Upper lobe of right lung (tissue), 1 donor: ENCODE results near the gene NGFR. TPM values are rescaled to one million over a fixed set of nuclear protein-coding genes. Genes with fewer than 3 reads are reported as not detected.

Source experiments
- ATAC-seq: fragments of 200-7000 bp; cut with Tn5 transposase; one replicate; pipeline ENCODE4 v1.9.1; 2020; ENCODE audit warnings: mild to moderate bottlenecking, moderate library complexity
- DNase-seq: peaks from one replicate; pipeline ENCODE4 v3.0.0-alpha.2; 2020
- H3K27ac ChIP-seq: fragments of 200-600 bp; one replicate; pipeline ENCODE4 v1.8.0; 2022
- H3K27me3 ChIP-seq: fragments of 200-600 bp; one replicate; pipeline ENCODE4 v1.8.0; 2022; ENCODE audit warnings: mild to moderate bottlenecking
- H3K36me3 ChIP-seq: fragments of 200-600 bp; one replicate; pipeline ENCODE4 v1.8.0; 2022
- H3K4me1 ChIP-seq: fragments of 200-600 bp; one replicate; pipeline ENCODE4 v1.8.0; 2022
- H3K4me3 ChIP-seq: fragments of 200-600 bp; one replicate; pipeline ENCODE4 v1.8.0; 2022; ENCODE audit warnings: mild to moderate bottlenecking
- H3K9me3 ChIP-seq: fragments of 200-600 bp; one replicate; pipeline ENCODE4 v1.8.0; 2022
- CTCF ChIP-seq: fragments of 200-600 bp; IDR thresholded peaks from one replicate; pipeline ENCODE4 v1.8.0; 2022; ENCODE audit warnings: antibody characterized with exemption
- intact Hi-C: fragments of 100-400 bp; cut with DNase I; formaldehyde crosslinking; loops from one replicate; pipeline ENCODE4 v1.11.0; 2022
- total RNA-seq: library from RNA; stranded (reverse); fragmentation: NEBNext Ultra II Directional; extraction: Animal tissue kit (Norgen Biotek cat#: 25700); gene quantifications from one replicate; pipeline ENCODE4 v1.2.1, GENCODE V29; 2021
- donor health status: DM: no; HTN: yes; CAD: no; lungs with severe emphysema.

The NGFR gene
- total RNA-seq, 1 donor from 2014 or later, result 0.78 TPM

GRCh38 chr17:49452201-49452600 is 42.9 kb upstream of the NGFR start:
- ATAC-seq (no peak), DNase-seq (no peak)
- no peaks in the 10 kb centered on the region for H3K9me3 ChIP-seq
- intact Hi-C loops, result no loop called here
- H3K27me3 ChIP-seq, result peaks cover 10% of the 10 kb centered on the region
- H3K4me1 ChIP-seq, result no peaks in the 10 kb centered on the region
- no peak for TF ChIP-seq CTCF
- H3K4me3 ChIP-seq, result no peak overlapping the region
- H3K27ac ChIP-seq, result no peak overlapping the region
- no peaks in the 10 kb centered on the region for H3K36me3 ChIP-seq

- Histone ChIP-seq H3K4me1 (no peaks in the 10 kb centered on the region), H3K27me3 (peaks cover 10% of the 10 kb centered on the region), H3K9me3 (no peaks in the 10 kb centered on the region), H3K36me3 (no peaks in the 10 kb centered on the region), H3K27ac (no peak overlapping the region), H3K4me3 (no peak overlapping the region)
- intact Hi-C loops, result no loop called here
- DNase-seq (no peak), ATAC-seq (no peak)
- no peak for TF ChIP-seq CTCF
These were observed 42.4 kb upstream of the NGFR start for GRCh38 chr17:49452661-49453060.

- Histone ChIP-seq H3K27me3 (peaks cover 13% of the 10 kb centered on the region), H3K9me3 (no peaks in the 10 kb centered on the region), H3K36me3 (no peaks in the 10 kb centered on the region), H3K4me1 (no peaks in the 10 kb centered on the region), H3K4me3 (no peak overlapping the region), H3K27ac (no peak overlapping the region)
- no peak for DNase-seq
- no peak for ATAC-seq
- intact Hi-C loops, result no loop called here
- TF ChIP-seq CTCF, result no peak
These were observed 41.0 kb upstream of the NGFR start for GRCh38 chr17:49454050-49454449.

GRCh38 chr17:49455272-49455861 is 39.7 kb upstream of the NGFR start:
- Histone ChIP-seq H3K4me1 (no peaks in the 10 kb centered on the region), H3K9me3 (no peaks in the 10 kb centered on the region), H3K27ac (no peak overlapping the region), H3K36me3 (no peaks in the 10 kb centered on the region), H3K4me3 (no peak overlapping the region), H3K27me3 (peaks cover 21% of the 10 kb centered on the region)
- DNase-seq (no peak), ATAC-seq (no peak)
- TF ChIP-seq CTCF, result no peak
- intact Hi-C loops, result no loop called here

GRCh38 chr17:49456183-49456965 is 38.7 kb upstream of the NGFR start:
- H3K4me1 ChIP-seq, result no peaks in the 10 kb centered on the region
- no peak for ATAC-seq

More at GRCh38 chr17:49456183-49456965, 38.7 kb upstream of the NGFR start:
- peaks cover 31% of the 10 kb centered on the region for H3K27me3 ChIP-seq
- no peak overlapping the region for H3K4me3 ChIP-seq
- intact Hi-C loops, result no loop called here
- DNase-seq, result no peak
- no peak for TF ChIP-seq CTCF
- H3K9me3 ChIP-seq, result no peaks in the 10 kb centered on the region
- no peaks in the 10 kb centered on the region for H3K36me3 ChIP-seq
- no peak overlapping the region for H3K27ac ChIP-seq
